ENCODE data around the gene FAM118A. TPM values are rescaled to one million over a fixed set of nuclear protein-coding genes. Genes with fewer than 3 reads are reported as not detected.

The FAM118A gene
- total RNA-seq, 1 donor from 2014 or later: 121 TPM

DNA sequence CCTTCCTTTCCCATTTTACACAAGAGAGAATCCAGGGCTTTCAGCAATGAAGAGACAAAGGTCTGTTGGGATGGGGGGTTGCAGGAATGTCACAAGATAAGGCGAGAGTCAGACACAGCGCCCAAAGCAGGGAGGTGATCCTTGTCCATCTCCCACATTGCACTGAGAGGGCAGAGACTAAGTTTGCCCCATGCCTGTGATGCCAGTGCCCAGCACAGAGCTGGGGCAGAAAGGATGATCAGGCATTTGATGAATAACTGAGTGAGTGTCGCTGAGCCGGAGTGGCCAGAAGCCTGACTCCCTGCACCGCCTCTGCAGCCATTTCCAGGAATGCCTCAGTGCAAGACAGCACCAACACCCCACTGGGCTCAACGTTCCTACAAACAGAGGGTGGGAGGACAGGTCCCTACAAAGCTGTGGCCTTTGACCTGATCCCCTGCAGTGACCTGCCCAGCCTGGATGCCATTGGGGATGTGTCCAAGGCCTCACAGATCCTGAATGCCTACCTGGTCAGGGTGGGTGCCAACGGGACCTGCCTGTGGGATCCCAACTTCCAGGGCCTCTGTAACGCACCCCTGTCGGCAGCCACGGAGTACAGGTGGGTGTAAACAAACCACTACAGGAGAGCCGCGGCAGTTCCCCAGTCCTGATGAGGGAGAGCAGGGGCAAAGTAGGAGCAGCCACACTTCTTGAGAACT lies 22.7 kb upstream of the FAM118A start:
- Mint-ChIP-seq H3K27me3 (peaks cover 41% of the 10 kb centered on the region), H3K27ac (no peak overlapping the region), H3K36me3 (no peaks in the 10 kb centered on the region), H3K4me3 (no peak overlapping the region), H3K9me3 (no peaks in the 10 kb centered on the region), H3K4me1 (ENCODE audit: unreplicated experiment) (peaks cover 6% of the 10 kb centered on the region)
- TF ChIP-seq, protein P1, sequence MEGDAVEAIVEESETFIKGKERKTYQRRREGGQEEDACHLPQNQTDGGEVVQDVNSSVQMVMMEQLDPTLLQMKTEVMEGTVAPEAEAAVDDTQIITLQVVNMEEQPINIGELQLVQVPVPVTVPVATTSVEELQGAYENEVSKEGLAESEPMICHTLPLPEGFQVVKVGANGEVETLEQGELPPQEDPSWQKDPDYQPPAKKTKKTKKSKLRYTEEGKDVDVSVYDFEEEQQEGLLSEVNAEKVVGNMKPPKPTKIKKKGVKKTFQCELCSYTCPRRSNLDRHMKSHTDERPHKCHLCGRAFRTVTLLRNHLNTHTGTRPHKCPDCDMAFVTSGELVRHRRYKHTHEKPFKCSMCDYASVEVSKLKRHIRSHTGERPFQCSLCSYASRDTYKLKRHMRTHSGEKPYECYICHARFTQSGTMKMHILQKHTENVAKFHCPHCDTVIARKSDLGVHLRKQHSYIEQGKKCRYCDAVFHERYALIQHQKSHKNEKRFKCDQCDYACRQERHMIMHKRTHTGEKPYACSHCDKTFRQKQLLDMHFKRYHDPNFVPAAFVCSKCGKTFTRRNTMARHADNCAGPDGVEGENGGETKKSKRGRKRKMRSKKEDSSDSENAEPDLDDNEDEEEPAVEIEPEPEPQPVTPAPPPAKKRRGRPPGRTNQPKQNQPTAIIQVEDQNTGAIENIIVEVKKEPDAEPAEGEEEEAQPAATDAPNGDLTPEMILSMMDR (conservative IDR thresholded peaks at IDR 0.05): no peak
- DNase-seq (ENCODE audit: extremely low spot score, unreplicated experiment): no peak

GRCh38 chr22:45290410-45290936 lies 19.3 kb upstream of the FAM118A start:
- H3K36me3 Mint-ChIP-seq: no peaks in the 10 kb centered on the region
- H3K4me1 Mint-ChIP-seq (ENCODE audit: unreplicated experiment): peaks cover under 1% of the 10 kb centered on the region
- no peak overlapping the region for H3K4me3 Mint-ChIP-seq
- no peak overlapping the region for H3K27ac Mint-ChIP-seq
- TF ChIP-seq, protein P1 (conservative IDR thresholded peaks at IDR 0.05): no peak
- peaks cover 19% of the 10 kb centered on the region for H3K27me3 Mint-ChIP-seq
- DNase-seq (ENCODE audit: extremely low spot score, unreplicated experiment): no peak
- H3K9me3 Mint-ChIP-seq: no peaks in the 10 kb centered on the region

GRCh38 chr22:45291061-45291930 lies 18.4 kb upstream of the FAM118A start:
- H3K4me3 Mint-ChIP-seq: no peak overlapping the region
- H3K27me3 Mint-ChIP-seq: peaks cover 12% of the 10 kb centered on the region
- H3K9me3 Mint-ChIP-seq: no peaks in the 10 kb centered on the region
- no peak overlapping the region for H3K27ac Mint-ChIP-seq
- H3K36me3 Mint-ChIP-seq: no peaks in the 10 kb centered on the region
- no peaks in the 10 kb centered on the region for H3K4me1 Mint-ChIP-seq (ENCODE audit: unreplicated experiment)
- no peak for DNase-seq (ENCODE audit: extremely low spot score, unreplicated experiment)
- TF ChIP-seq, protein P1 (conservative IDR thresholded peaks at IDR 0.05): no peak

GRCh38 chr22:45291931-45292290 lies 17.8 kb upstream of the FAM118A start:
- Mint-ChIP-seq H3K27ac (no peak overlapping the region), H3K36me3 (no peaks in the 10 kb centered on the region)

DNA sequence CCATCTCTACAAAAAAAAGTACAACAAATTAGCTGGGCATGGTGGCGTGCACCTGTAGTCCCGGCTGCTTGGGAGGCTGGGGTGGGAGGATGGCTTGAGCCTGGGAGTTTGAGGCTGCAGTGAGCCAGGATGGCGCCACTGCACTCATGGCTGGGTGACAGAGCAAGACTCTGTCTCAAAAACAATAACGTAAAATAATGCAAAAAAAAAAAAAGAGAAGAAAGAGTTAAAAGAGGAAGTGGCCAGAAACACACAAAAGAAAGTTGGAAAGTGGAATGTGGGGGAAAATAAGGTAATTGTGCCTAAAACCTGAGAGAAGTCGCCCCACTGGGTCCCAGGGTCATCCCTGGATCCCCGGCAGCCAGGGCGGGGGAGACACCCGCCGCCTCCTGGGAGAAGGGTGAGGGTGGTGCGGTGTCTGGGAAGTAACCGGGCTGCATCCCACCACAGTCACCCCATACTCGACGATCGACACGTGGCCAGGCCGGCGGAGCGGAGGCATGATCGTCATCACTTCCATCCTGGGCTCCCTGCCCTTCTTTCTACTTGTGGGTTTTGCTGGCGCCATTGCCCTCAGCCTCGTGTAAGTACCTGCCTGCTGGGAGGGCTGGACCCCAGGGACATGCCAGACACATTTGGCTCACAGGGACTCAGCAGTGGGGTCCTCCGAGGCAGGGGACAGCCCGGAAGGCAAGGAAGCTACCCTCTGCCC lies 16.8 kb upstream of the FAM118A start:
- no peaks in the 10 kb centered on the region for H3K4me1 Mint-ChIP-seq (ENCODE audit: unreplicated experiment)
- no peak for DNase-seq (ENCODE audit: extremely low spot score, unreplicated experiment)
- H3K9me3 Mint-ChIP-seq: no peaks in the 10 kb centered on the region
- peaks cover 4% of the 10 kb centered on the region for H3K27me3 Mint-ChIP-seq
- no peak overlapping the region for H3K4me3 Mint-ChIP-seq
- no peak overlapping the region for H3K27ac Mint-ChIP-seq
- no peaks in the 10 kb centered on the region for H3K36me3 Mint-ChIP-seq
- TF ChIP-seq, protein P1 (conservative IDR thresholded peaks at IDR 0.05): no peak

More at GRCh38 chr22:45291931-45292290, 17.8 kb upstream of the FAM118A start:
- H3K27me3 Mint-ChIP-seq: peaks cover 6% of the 10 kb centered on the region
- DNase-seq (ENCODE audit: extremely low spot score, unreplicated experiment): no peak
- TF ChIP-seq, protein P1 (conservative IDR thresholded peaks at IDR 0.05): no peak
- no peaks in the 10 kb centered on the region for H3K4me1 Mint-ChIP-seq (ENCODE audit: unreplicated experiment)
- H3K4me3 Mint-ChIP-seq: no peak overlapping the region
- H3K9me3 Mint-ChIP-seq: no peaks in the 10 kb centered on the region
